GM12878 (cell line): Measurements from ENCODE around the gene CCS. TPM values are rescaled to one million over a fixed set of nuclear protein-coding genes. Genes with fewer than 3 reads are reported as not detected.
A peak's percentile ranks its signal among the peaks of the same experiment; 100 is the strongest.

Experiments used
- ATF3 ChIP-seq: IDR thresholded peaks from 2 replicates; pipeline ENCODE4 v1.6.1; 2011; ENCODE audit warnings: low read depth, mild to moderate bottlenecking, low read length, moderate library complexity, borderline replicate concordance; ENCODE audit errors: extremely low read depth
- BACH1 ChIP-seq: fragments of 450-650 bp; IDR thresholded peaks from 2 replicates; pipeline ENCODE4 v1.6.1; 2017; ENCODE audit warnings: mild to moderate bottlenecking, borderline replicate concordance
- CBX5 ChIP-seq: sonication (generic); IDR thresholded peaks from 2 replicates; pipeline ENCODE4 v1.6.1; 2016; ENCODE audit warnings: low read depth, moderate library complexity, mild to moderate bottlenecking, inconsistent platforms
- CHD1 ChIP-seq: IDR thresholded peaks from 2 replicates; pipeline ENCODE4 v1.6.1; 2012; ENCODE audit warnings: low read depth, low read length, improper control_type of control experiment
- CTCF ChIP-seq, 3 experiments: IDR thresholded peaks in 2 of 3; conservative IDR thresholded peaks in 1 of 3; 2 replicates each; pipeline ENCODE4 v1.5.1; 2011; ENCODE audit warnings: low read depth in 3 of 3, low read length in 3 of 3, mild to moderate bottlenecking in 3 of 3, control low read depth in 2 of 3, moderate library complexity in 2 of 3, inconsistent platforms in 1 of 3, mixed read lengths in 1 of 3; ENCODE audit not compliant: control insufficient read depth in 2 of 3, insufficient read depth in 1 of 3; ENCODE audit errors: extremely low read depth in 1 of 3
- EED ChIP-seq: sonication (generic); IDR thresholded peaks from 2 replicates; pipeline ENCODE4 v1.6.1; 2016; ENCODE audit warnings: antibody characterized with exemption, low read depth
- EGR1 ChIP-seq, 2 experiments: IDR thresholded peaks; 1 replicate in 1 of 2; 2 replicates in 1 of 2; pipeline ENCODE4 v1.6.1; 2011 to 2012; ENCODE audit warnings: low read depth in 2 of 2, low read length in 2 of 2, borderline replicate concordance in 1 of 2, mild to moderate bottlenecking in 1 of 2, moderate library complexity in 1 of 2
- FOXK2 ChIP-seq: fragments of 450-650 bp; IDR thresholded peaks from 2 replicates; pipeline ENCODE4 v1.6.1; 2017; ENCODE audit warnings: mild to moderate bottlenecking, moderate library complexity
- GABPA ChIP-seq: IDR thresholded peaks from 2 replicates; pipeline ENCODE4 v1.6.1; 2014; ENCODE audit warnings: antibody characterized with exemption, low read depth, mild to moderate bottlenecking, inconsistent platforms
- HDAC2 ChIP-seq: fragments of 200-600 bp; sonication (generic); IDR thresholded peaks from 2 replicates; pipeline ENCODE4 v1.6.1; 2017
- HSF1 ChIP-seq: fragments of 150-350 bp; IDR thresholded peaks from 2 replicates; pipeline ENCODE4 v1.6.1; 2014; ENCODE audit warnings: mild to moderate bottlenecking, low read depth, low read length
- IKZF1 ChIP-seq: fragments of 450-650 bp; conservative IDR thresholded peaks from 2 replicates; pipeline ENCODE4 v1.6.1; 2017; ENCODE audit warnings: antibody characterized with exemption, mild to moderate bottlenecking
- JUND ChIP-seq: IDR thresholded peaks from 2 replicates; pipeline ENCODE4 v1.6.1; 2012; ENCODE audit warnings: low read depth, mild to moderate bottlenecking, low read length, improper control_type of control experiment, moderate library complexity
- MYB ChIP-seq: fragments of 150-350 bp; IDR thresholded peaks from 2 replicates; pipeline ENCODE4 v1.6.1; 2014; ENCODE audit warnings: mild to moderate bottlenecking, low read depth, low read length, borderline replicate concordance
- RAD51 ChIP-seq: fragments of 450-650 bp; IDR thresholded peaks from 2 replicates; pipeline ENCODE4 v1.6.1; 2016; ENCODE audit warnings: moderate library complexity, mild to moderate bottlenecking, inconsistent platforms
- RB1 ChIP-seq: fragments of 450-650 bp; formaldehyde crosslinking; IDR thresholded peaks from 2 replicates; pipeline ENCODE4 v1.6.1; 2017; ENCODE audit warnings: mild to moderate bottlenecking, borderline replicate concordance
- RBBP5 ChIP-seq: fragments of 200-600 bp; sonication (generic); conservative IDR thresholded peaks from 2 replicates; pipeline ENCODE4 v1.6.1; 2016
- RELA ChIP-seq: fragments of 450-650 bp; IDR thresholded peaks from 2 replicates; pipeline ENCODE4 v1.8.0; 2014; ENCODE audit warnings: borderline replicate concordance; ENCODE audit not compliant: partially characterized antibody
- RFX5 ChIP-seq: IDR thresholded peaks from 2 replicates; pipeline ENCODE4 v1.6.1; 2011; ENCODE audit warnings: low read depth, low read length, improper control_type of control experiment
- SMC3 ChIP-seq: IDR thresholded peaks from 2 replicates; pipeline ENCODE4 v1.6.1; 2011; ENCODE audit warnings: low read length, improper control_type of control experiment, borderline replicate concordance
- SP1 ChIP-seq: IDR thresholded peaks from one replicate; pipeline ENCODE4 v1.6.1; 2011; ENCODE audit warnings: low read depth, low read length
- SREBF1 ChIP-seq: IDR thresholded peaks from 2 replicates; pipeline ENCODE4 v1.6.1; 2012; ENCODE audit warnings: mild to moderate bottlenecking, low read length
- SREBF2 ChIP-seq: IDR thresholded peaks from 2 replicates; pipeline ENCODE4 v1.6.1; 2012; ENCODE audit warnings: mild to moderate bottlenecking, low read length
- SUZ12 ChIP-seq: fragments of 200-600 bp; sonication (generic); IDR thresholded peaks from one replicate; pipeline ENCODE4 v1.6.1; 2018; ENCODE audit warnings: antibody characterized with exemption, mild to moderate bottlenecking; ENCODE audit not compliant: unreplicated experiment
- WRNIP1 ChIP-seq: IDR thresholded peaks from 2 replicates; pipeline ENCODE4 v1.6.1; 2011; ENCODE audit warnings: low read depth, low read length, improper control_type of control experiment, borderline replicate concordance
- polyA plus RNA-seq, 11 experiments: library from polyadenylated mRNA; depleted of rRNA in 4 of 11; unstranded in 6 of 11; stranded (reverse) in 5 of 11; fragments of >200 nt; fragmentation: Nextera tagmentation in 4 of 11; fragmentation: Illumina TruSeq in 1 of 11; extraction: Ambion mirVana in 4 of 11; extraction: Trizol in 1 of 11; gene quantifications; 1 replicate in 1 of 11; 2 replicates in 10 of 11; pipeline versions ENCODE4 v1.2.1 to v1.2.3, GENCODE V29; 2011 to 2016; ENCODE audit warnings: inconsistent platforms in 2 of 11, missing spikeins in 2 of 11, low read depth in 1 of 11
- total RNA-seq, 4 experiments: library from RNA; depleted of rRNA in 3 of 4; stranded (reverse); fragments of >200 nt in 3 of 4; fragmentation: Illumina TruSeq in 1 of 4; extraction: Trizol in 1 of 4; gene quantifications; 2 replicates each; pipeline versions ENCODE4 v1.2.1 to v1.2.3, GENCODE V29; 2013 to 2021

Gene CCS
- total and polyA plus RNA-seq, 10 of the 15 experiments (the other 5 are each of a cell fraction or from before 2014, with no cell fraction given): 1.5 to 44.2 (median 30.6) TPM

GRCh38 chr11:66638177-66639065, 45.4 kb downstream of the CCS start, which contains the start of gene RBM4 (continued):
- TF ChIP-seq HSF1 (no peak), WRNIP1 (no peak), EGR1 (IDR thresholded peaks at IDR 0.05; ENCODE audit: borderline replicate concordance in 1 of 2, low read depth in 2 of 2, low read length in 2 of 2) (peak; percentile 17 to 32; a peak in 1 of 3 replicates), SP1 (peak; percentile 93), SREBF1 (no peak), BACH1 (peak; percentile 19), IKZF1 (peak; percentile 52), SUZ12 (no peak), GABPA (no peak), RBBP5 (no peak), CHD1 (0 out of 2 replicates have a peak, but pooled peaks have one; percentile 68), CBX5 (0 out of 2 replicates have a peak, but pooled peaks have one; percentile 39), EED (no peak), FOXK2 (no peak), RELA (peak; percentile 13), RAD51 (0 out of 2 replicates have a peak, but pooled peaks have one; percentile 30), JUND (no peak), ATF3 (no peak), RB1 (no peak; the same call in 1 of the 2 replicates), CTCF (IDR thresholded peaks at IDR 0.05 in 2 of 3, conservative IDR thresholded peaks at IDR 0.05 in 1 of 3; ENCODE audit: control insufficient read depth in 2 of 3, extremely low read depth in 1 of 3, insufficient read depth in 1 of 3, low read depth in 3 of 3, low read length in 3 of 3) (peak in 2 of 3 experiments; percentile 4 to 10; a peak in 1 of 6 replicates), MYB (no peak), HDAC2 (no peak), SMC3 (no peak), RFX5 (peak; percentile 38; the same call in 1 of the 2 replicates), SREBF2 (no peak)
